Glutamatergic neuron (in vitro differentiated cells): Measurements from ENCODE around the gene OXER1. TPM values are rescaled to one million over a fixed set of nuclear protein-coding genes. Genes with fewer than 3 reads are reported as not detected.

ENCODE experiments used
- DNase-seq: peaks from one replicate; pipeline ENCODE4 v3.0.0; 2022
- H3K27ac Mint-ChIP-seq: one replicate; pipeline ENCODE4 v1.8.0; 2020; ENCODE audit warnings: mild to moderate bottlenecking, mixed read lengths, inconsistent platforms; ENCODE audit not compliant: unreplicated experiment
- H3K27me3 Mint-ChIP-seq: one replicate; pipeline ENCODE4 v1.8.0; 2020; ENCODE audit warnings: mild to moderate bottlenecking, moderate library complexity, mixed read lengths, inconsistent platforms; ENCODE audit not compliant: unreplicated experiment
- H3K36me3 Mint-ChIP-seq: one replicate; pipeline ENCODE4 v1.8.0; 2020; ENCODE audit warnings: mild to moderate bottlenecking, mixed read lengths, inconsistent platforms; ENCODE audit not compliant: unreplicated experiment
- H3K4me1 Mint-ChIP-seq: one replicate; pipeline ENCODE4 v1.8.0; 2020; ENCODE audit warnings: mild to moderate bottlenecking, low read depth, mixed read lengths, inconsistent platforms; ENCODE audit not compliant: unreplicated experiment
- H3K4me3 Mint-ChIP-seq: one replicate; pipeline ENCODE4 v1.8.0; 2020; ENCODE audit warnings: mild to moderate bottlenecking, mixed read lengths, inconsistent platforms; ENCODE audit not compliant: unreplicated experiment
- H3K9me3 Mint-ChIP-seq: one replicate; pipeline ENCODE4 v1.8.0; 2020; ENCODE audit warnings: mild to moderate bottlenecking, moderate library complexity, mixed read lengths, inconsistent platforms; ENCODE audit not compliant: unreplicated experiment
- CTCF ChIP-seq: fragments of 200-600 bp; sonication (generic); IDR thresholded peaks from one replicate; pipeline ENCODE4 v1.5.0; 2021; ENCODE audit not compliant: partially characterized antibody, unreplicated experiment
- total RNA-seq: library from RNA; stranded (reverse); fragmentation: NEBNext Ultra II Directional; extraction: Animal tissue kit (Norgen Biotek cat#: 25700); gene quantifications from one replicate; pipeline ENCODE4 v1.2.1, GENCODE V29; 2021; ENCODE audit not compliant: unreplicated experiment

OXER1 gene
- total RNA-seq, 1 donor from 2014 or later = not detected

- DNase-seq = no peak
These were observed 3.4 kb upstream of the OXER1 start for GRCh38 chr2:42767080-42767898.

GRCh38 chr2:42765686-42766085, 1.8 kb upstream of the OXER1 start:
- Mint-ChIP-seq H3K27ac (no peak overlapping the region), H3K27me3 (peaks cover 11% of the 10 kb centered on the region), H3K4me3 (no peak overlapping the region), H3K4me1 (peaks cover 4% of the 10 kb centered on the region), H3K9me3 (peaks cover 3% of the 10 kb centered on the region), H3K36me3 (no peaks in the 10 kb centered on the region)
- no peak for TF ChIP-seq CTCF
- no peak for DNase-seq

More at GRCh38 chr2:42767080-42767898, 3.4 kb upstream of the OXER1 start:
- no peaks in the 10 kb centered on the region for H3K36me3 Mint-ChIP-seq
- peaks cover 12% of the 10 kb centered on the region for H3K27me3 Mint-ChIP-seq
- H3K4me1 Mint-ChIP-seq = peaks cover 3% of the 10 kb centered on the region
- H3K4me3 Mint-ChIP-seq = no peak overlapping the region
- TF ChIP-seq CTCF = no peak
- no peaks in the 10 kb centered on the region for H3K9me3 Mint-ChIP-seq
- H3K27ac Mint-ChIP-seq = no peak overlapping the region

- TF ChIP-seq CTCF = no peak
- DNase-seq = no peak
- H3K4me1 Mint-ChIP-seq = peaks cover 4% of the 10 kb centered on the region
These were observed 966 bp upstream of the OXER1 start for GRCh38 chr2:42764901-42765300.

GRCh38 chr2:42762823-42763804, 821 bp downstream of the OXER1 start:
- no peak overlapping the region for H3K4me3 Mint-ChIP-seq

More at GRCh38 chr2:42764901-42765300, 966 bp upstream of the OXER1 start:
- Mint-ChIP-seq H3K27ac (no peak overlapping the region), H3K27me3 (peaks cover 11% of the 10 kb centered on the region), H3K4me3 (no peak overlapping the region), H3K36me3 (no peaks in the 10 kb centered on the region), H3K9me3 (peaks cover 5% of the 10 kb centered on the region)

More at GRCh38 chr2:42762823-42763804, 821 bp downstream of the OXER1 start:
- peaks cover 12% of the 10 kb centered on the region for H3K4me1 Mint-ChIP-seq
- TF ChIP-seq CTCF = no peak
- H3K9me3 Mint-ChIP-seq = peaks cover 10% of the 10 kb centered on the region
- H3K27me3 Mint-ChIP-seq = peaks cover 6% of the 10 kb centered on the region
- H3K27ac Mint-ChIP-seq = no peak overlapping the region
- peaks cover 5% of the 10 kb centered on the region for H3K36me3 Mint-ChIP-seq
- no peak for DNase-seq
